ENCODE measurements around the gene BEST3.
"Not testable (repeated sequence)": the region's sequence is repeated elsewhere in the genome, so short reads cannot be mapped to it uniquely, and the experiment has no call there.

BEST3 gene

DNA sequence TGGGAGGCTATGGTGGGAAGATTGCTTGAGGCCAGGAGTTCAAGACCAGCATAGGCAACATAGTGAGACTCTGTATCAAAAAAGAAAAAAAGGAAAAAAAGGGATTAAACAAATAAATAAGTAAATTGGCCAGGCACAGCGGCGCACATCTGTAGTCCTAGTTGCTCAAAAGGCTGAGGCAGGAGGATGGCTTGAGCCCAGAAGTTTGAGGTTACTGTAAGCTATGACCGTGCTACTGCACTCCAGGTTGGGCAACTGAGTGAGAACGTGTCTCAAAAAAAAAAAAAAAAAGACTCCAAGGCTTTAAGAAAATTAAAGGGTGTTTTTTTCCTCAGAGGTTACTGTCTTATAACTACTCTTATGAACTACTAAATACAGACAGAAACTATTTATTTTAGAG is 11.7 kb downstream of the BEST3 start:
- DNase-seq, result peak; percentile 19

- DNase-seq, result no peak
Measured at GRCh38 chr12:69686731-69687130, 12.4 kb downstream of the BEST3 start.

- DNase-seq, result peak; percentile 69
Measured at GRCh38 chr12:69685810-69686209, 13.3 kb downstream of the BEST3 start.

DNA sequence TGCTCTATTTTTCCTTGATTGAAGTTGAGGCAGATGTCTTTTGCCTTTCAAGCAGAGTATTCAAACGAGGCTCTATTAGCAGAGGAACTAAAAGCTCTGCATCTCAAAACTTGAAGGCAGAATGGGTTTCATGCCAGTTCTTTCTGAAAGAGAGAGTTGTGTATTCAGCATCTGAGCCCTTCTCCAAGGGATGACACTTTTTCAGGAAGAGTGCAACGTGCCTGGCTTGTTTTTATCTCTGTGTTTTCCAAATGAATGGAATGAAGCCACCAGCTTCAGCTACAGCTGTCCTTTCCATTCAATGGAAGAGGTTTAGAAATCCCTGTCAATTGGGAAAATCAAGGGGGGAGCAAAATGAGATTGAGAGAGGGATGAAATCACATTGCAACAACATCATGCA is 14.6 kb downstream of the BEST3 start:
- DNase-seq, result no peak

GRCh38 chr12:69682110-69682755 is 16.9 kb downstream of the BEST3 start:
- peak; percentile 11 for DNase-seq

DNA sequence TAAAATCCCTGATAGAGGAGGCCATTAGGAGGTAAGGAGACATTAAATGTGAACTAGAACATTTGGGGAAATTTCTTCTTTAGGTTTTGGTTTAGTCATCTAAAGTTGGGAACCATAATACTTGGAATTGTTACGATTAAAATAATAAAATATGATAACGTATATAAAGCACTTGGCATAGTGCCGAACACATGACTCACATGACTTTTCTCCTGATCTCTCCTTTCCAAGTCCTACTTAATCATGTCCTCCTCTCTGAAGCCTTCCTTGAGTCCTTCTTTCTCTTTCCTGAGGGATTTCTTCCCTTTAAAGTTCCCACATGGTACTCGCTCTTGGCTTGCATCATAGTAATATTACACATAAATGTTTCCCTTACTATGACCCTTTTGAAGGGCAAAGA is 20.0 kb downstream of the BEST3 start:
- no peak for DNase-seq

DNA sequence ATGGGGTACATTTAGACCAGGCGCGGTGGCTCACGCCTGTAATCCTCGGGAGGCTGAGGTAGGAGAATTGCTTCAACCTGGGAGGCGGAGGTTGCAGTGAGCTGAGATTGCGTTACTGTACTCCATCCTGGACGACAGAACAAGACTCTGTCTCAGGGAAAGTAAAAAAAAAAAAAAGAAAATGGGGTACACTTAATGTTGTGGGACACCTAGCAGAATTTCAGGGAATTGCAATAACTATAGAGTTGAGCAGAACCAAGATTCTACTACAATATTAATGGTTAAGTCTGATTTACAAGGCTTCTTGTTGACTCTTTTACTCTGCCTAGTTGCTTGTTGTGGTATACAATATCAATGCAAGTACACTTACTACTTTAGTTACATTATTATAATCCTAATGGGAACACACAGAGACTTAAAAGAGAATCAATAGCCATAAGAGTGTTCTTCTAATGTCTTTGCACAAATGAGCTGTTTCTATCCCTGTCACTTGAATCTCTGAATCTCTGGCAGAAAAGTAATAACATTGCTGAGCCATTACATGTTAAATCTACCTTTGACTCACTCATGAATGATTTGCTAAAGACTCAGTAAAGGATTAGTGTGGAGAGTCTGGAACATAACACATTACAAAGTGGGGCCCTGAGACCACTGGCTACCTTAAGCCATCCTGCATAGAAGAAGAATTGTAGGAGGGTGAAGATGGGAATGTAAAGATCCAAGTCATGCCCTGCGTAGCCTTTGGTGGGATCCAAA is 22.7 kb downstream of the BEST3 start:
- DNase-seq, result peak; percentile 15

GRCh38 chr12:69672195-69672594 is 26.9 kb downstream of the BEST3 start:
- DNase-seq, result no peak

GRCh38 chr12:69671597-69671996 is 27.5 kb downstream of the BEST3 start:
- DNase-seq, result no peak

- no peak for DNase-seq
Measured at GRCh38 chr12:69666798-69667197, 32.3 kb downstream of the BEST3 start.

GRCh38 chr12:69664930-69665377 is 34.1 kb downstream of the BEST3 start:
- DNase-seq, result not testable (repeated sequence)

DNA sequence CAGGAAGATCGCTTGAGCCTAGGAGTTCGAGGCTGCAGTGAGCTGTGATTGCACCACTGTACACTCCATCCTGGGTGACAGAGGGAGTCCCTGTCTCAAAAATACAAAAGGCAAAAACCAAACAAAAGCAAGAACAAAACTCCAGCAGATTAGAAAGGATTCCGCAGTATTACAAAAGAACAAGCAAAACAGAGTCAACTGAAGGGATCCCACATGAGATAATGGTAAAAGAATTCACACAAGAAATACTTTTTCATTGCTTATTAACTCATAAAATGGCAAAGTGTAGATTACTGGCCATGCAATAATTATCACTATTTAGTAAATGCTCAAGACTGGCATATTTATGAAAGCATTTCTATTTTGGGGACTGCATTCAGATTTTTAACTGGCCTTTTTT is 35.4 kb downstream of the BEST3 start:
- DNase-seq, result no peak

- no peak for DNase-seq
Measured at GRCh38 chr12:69662764-69663163, 36.3 kb downstream of the BEST3 start.

- no peak for DNase-seq
Measured at GRCh38 chr12:69661386-69661785, 37.7 kb downstream of the BEST3 start.

- no peak for DNase-seq
Measured at GRCh38 chr12:69660164-69660863, 38.8 kb downstream of the BEST3 start.

DNA sequence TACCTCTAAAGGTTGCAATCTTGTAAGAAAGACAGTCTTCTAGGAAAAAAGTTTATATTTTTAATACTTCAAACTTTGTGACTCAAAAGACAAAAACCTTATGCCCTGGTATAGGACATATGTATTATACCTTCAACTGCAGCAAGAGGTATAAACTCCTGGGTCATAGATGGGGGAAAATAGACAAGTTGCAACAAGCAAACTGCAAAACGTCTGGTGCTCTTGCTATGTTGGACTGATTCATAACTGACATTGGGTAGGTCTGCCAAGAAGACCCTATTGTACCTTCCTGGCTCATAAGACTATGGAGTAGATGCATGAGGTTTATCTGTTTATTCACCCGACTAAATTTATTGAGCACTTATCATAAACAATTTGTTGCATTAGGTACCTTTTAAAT is 40.9 kb downstream of the BEST3 start:
- no peak for DNase-seq

DNA sequence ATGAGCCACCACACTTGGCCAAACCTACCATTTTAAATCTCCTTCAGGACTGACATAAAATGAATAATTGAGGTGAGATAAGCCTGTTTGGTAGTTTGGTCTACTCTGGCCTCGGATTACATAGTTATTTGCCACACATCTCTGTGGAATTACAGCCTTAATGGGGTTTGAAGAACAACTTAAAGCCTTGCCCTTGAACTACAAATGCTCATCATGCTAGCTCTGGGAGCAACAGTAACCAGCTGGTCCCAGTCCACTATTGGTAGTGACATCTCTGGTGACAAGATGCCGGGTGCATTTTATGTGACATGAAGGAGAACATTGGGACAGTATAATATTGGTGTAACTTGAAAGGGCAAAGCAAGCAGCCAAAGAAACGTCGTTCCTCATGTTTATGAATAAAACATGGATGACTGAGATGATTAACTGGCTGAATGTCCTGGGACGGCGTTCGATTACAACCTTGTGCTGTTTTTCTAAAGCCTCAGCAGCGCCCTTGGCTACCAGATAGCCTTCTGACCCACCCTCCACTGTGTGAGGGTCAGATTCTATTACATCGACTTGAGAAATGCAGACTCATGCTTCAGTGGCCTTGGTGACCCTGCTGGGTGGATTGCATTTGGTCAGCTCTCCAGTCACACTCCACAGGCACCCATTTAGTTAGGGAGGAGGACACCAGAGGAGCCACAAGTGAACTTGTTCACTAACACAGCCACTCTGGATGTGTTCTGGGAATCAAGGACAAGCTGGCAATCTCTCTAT is 41.5 kb downstream of the BEST3 start:
- DNase-seq, result no peak

- DNase-seq, result peak; percentile 83
Measured at GRCh38 chr12:69655616-69656340, 43.3 kb downstream of the BEST3 start.

- DNase-seq, result peak; percentile 29
Measured at GRCh38 chr12:69653703-69654102, 45.4 kb downstream of the BEST3 start.

DNA sequence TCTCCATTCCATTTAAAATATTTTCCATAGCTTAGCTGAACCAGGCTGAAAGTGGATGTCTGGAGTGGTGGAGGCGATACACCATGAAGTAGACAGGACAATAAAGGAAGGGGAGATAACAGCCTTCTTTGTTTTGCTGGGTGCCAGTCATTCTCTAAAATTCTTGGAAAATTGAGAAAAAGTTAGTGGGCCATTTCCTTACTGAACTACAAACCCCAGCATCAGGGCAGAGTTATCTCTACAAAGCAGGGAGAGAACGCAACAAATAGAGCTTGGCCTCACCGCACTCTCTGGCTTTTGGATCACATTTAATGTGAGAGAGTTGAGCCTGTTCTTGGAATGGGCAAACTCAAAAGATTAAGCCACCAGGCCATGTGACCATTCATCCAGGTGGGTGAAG is 47.2 kb downstream of the BEST3 start:
- no peak for DNase-seq

DNA sequence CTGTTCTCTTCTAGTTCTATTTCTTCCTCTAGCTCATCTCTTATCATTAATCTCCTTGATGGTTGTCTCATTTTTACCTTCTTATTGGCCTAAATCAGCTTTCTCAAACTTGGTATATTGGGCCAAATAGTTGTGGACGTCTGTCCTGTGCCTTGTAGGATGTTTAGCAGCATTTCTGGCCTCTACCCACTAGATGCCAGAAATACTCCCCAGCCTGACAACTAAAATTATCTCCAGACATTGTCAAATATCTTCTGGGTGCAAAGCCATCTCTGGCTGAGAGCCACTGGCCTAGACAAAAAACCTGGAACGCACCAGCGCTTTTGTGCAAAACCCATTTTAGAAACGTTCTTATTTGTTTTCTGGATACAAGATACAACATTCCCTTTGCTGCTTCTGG is 49.6 kb downstream of the BEST3 start:
- no peak for DNase-seq

GRCh38 chr12:69648476-69648875 is 50.6 kb downstream of the BEST3 start:
- peak; percentile 92 for DNase-seq

- no peak for DNase-seq
Measured at GRCh38 chr12:69647178-69647577, 51.9 kb downstream of the BEST3 start.
